Ovary (tissue), 3 donors: ENCODE results near the gene LINGO4.

Experiments
- CTCF ChIP-seq, 3 donors: fragments of 450-650 bp in 2 of 3; fragments of 200-600 bp in 1 of 3; IDR thresholded peaks; one replicate each; pipeline versions ENCODE4 v1.5.1 to v1.8.0; 2016 to 2022; ENCODE audit warnings: antibody characterized with exemption in 3 of 3, mild to moderate bottlenecking in 1 of 3
- EP300 ChIP-seq: sonication (generic); formaldehyde crosslinking; IDR thresholded peaks from one replicate; pipeline ENCODE4 v1.6.1; 2017; ENCODE audit warnings: antibody characterized with exemption
- POLR2A ChIP-seq: fragments of 450-650 bp; IDR thresholded peaks from one replicate; pipeline ENCODE4 v1.6.1; 2017; ENCODE audit warnings: antibody characterized with exemption, mild to moderate bottlenecking, moderate library complexity
- donor health status: DM: no; HTN: no; CAD: no.

DNA sequence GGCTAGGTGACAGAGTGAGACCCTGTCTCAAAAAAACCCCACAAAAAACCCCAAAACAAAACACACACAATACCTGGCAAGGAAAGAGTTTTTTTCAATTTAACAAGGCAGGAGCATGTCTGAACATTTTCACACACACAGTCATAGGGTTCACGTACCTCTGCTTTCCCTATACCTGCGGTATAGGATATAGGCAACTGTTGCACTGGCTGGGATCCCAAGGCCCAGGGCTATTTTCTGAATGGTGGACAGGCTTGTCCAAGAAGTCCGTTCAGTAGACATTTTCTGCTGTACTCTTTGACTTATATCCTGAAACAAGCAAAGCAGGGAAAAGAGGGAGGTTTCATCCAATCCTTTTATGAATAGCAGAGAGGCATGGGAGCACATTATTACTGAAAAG lies 22.5 kb downstream of the LINGO4 start:
- TF ChIP-seq CTCF (IDR thresholded peaks at IDR 0.05) (no peak), EP300 (no peak), POLR2A (no peak)
